DOHH2 (cell line): ENCODE data around the gene AATF.

Experiments
- H3F3A ChIP-seq: fragments of 200-600 bp; sonication (generic), shearing (Covaris generic); 2 replicates; pipeline ENCODE4 v1.6.0; 2016; ENCODE audit warnings: antibody characterized with exemption, mild to moderate bottlenecking; ENCODE audit not compliant: control insufficient read depth, insufficient read depth
- H3K27ac ChIP-seq: fragments of 200-600 bp; sonication (generic); 2 replicates; pipeline ENCODE4 v1.5.1; 2014; ENCODE audit warnings: low read depth, mild to moderate bottlenecking, low read length, moderate library complexity
- H3K27me3 ChIP-seq: fragments of 200-600 bp; sonication (generic); 2 replicates; pipeline ENCODE4 v1.6.1; 2014; ENCODE audit warnings: mild to moderate bottlenecking, low read length, mixed read lengths; ENCODE audit not compliant: control insufficient read depth
- H3K36me3 ChIP-seq: fragments of 200-600 bp; sonication (generic); 2 replicates; pipeline ENCODE4 v1.6.1; 2014; ENCODE audit warnings: mild to moderate bottlenecking, low read length, moderate library complexity, mixed read lengths; ENCODE audit not compliant: control insufficient read depth
- H3K4me1 ChIP-seq: fragments of 200-600 bp; sonication (generic); 2 replicates; pipeline ENCODE4 v1.6.1; 2014; ENCODE audit warnings: mild to moderate bottlenecking, low read length, mixed read lengths; ENCODE audit not compliant: control insufficient read depth
- H3K4me2 ChIP-seq: fragments of 200-600 bp; sonication (generic); 2 replicates; pipeline ENCODE4 v1.6.0; 2014; ENCODE audit warnings: mild to moderate bottlenecking, low read length, moderate library complexity
- H3K4me3 ChIP-seq: fragments of 200-600 bp; sonication (generic); 2 replicates; pipeline ENCODE4 v1.5.1; 2014; ENCODE audit warnings: mild to moderate bottlenecking, low read length, mixed read lengths
- H3K79me2 ChIP-seq: fragments of 200-600 bp; sonication (generic); 2 replicates; pipeline ENCODE4 v1.6.1; 2014; ENCODE audit warnings: mild to moderate bottlenecking, low read length, mixed read lengths; ENCODE audit not compliant: control insufficient read depth
- H3K9me2 ChIP-seq: fragments of 200-600 bp; sonication (generic); replicated peaks from 2 replicates; pipeline ENCODE4 v1.6.1; 2014; ENCODE audit warnings: mild to moderate bottlenecking, low read length, mixed read lengths; ENCODE audit not compliant: control insufficient read depth
- H3K9me3 ChIP-seq: fragments of 200-600 bp; sonication (generic); 2 replicates; pipeline ENCODE4 v1.6.1; 2014; ENCODE audit warnings: antibody characterized with exemption, low read length, mixed read lengths; ENCODE audit not compliant: control insufficient read depth, insufficient read depth
- H4K20me1 ChIP-seq: fragments of 200-600 bp; sonication (generic); 2 replicates; pipeline ENCODE4 v1.6.0; 2014; ENCODE audit warnings: low read depth, mild to moderate bottlenecking, antibody characterized with exemption, low read length, moderate library complexity; ENCODE audit not compliant: control insufficient read depth, insufficient read depth
- CTCF ChIP-seq: fragments of 200-600 bp; sonication (generic); IDR thresholded peaks from one replicate; pipeline ENCODE4 v1.5.1; 2014; ENCODE audit warnings: antibody characterized with exemption, mild to moderate bottlenecking, low read depth, low read length; ENCODE audit not compliant: poor library complexity, severe bottlenecking
- EZH2phosphoT487 ChIP-seq: fragments of 200-600 bp; sonication (generic); IDR thresholded peaks from 2 replicates; pipeline ENCODE4 v1.6.1; 2017; ENCODE audit warnings: borderline replicate concordance, mild to moderate bottlenecking, antibody characterized with exemption, low read length, moderate library complexity, mixed read lengths

AATF gene

GRCh38 chr17:37106049-37106448 lies 157.3 kb downstream of the AATF start:
- H3K36me3 ChIP-seq = peaks cover 77% of the 10 kb centered on the region
- no peak overlapping the region for H3K27ac ChIP-seq

More at GRCh38 chr17:37106049-37106448, 157.3 kb downstream of the AATF start:
- H3K4me3 ChIP-seq = no peak overlapping the region
- no peaks in the 10 kb centered on the region for H3F3A ChIP-seq
- H3K9me3 ChIP-seq = no peaks in the 10 kb centered on the region
- no peaks in the 10 kb centered on the region for H4K20me1 ChIP-seq
- H3K79me2 ChIP-seq = no peaks in the 10 kb centered on the region
- H3K27me3 ChIP-seq = no peaks in the 10 kb centered on the region
- H3K4me2 ChIP-seq = no peak overlapping the region
- no peaks in the 10 kb centered on the region for H3K9me2 ChIP-seq
- TF ChIP-seq CTCF (no peak), EZH2phosphoT487 (no peak)
- H3K4me1 ChIP-seq = no peaks in the 10 kb centered on the region
